CD4-positive, alpha-beta T cell treated with Interleukin-12 subunit alpha and Interleukin-12 subunit beta, for 1 hour (primary cell): ENCODE data around the gene DOLPP1.
A peak's percentile ranks its signal among the peaks of the same experiment; 100 is the strongest.

Experiments
- DNase-seq: peaks from one replicate; pipeline ENCODE4 v3.0.0-alpha.2; 2020

Gene DOLPP1

GRCh38 chr9:129068110-129068509 lies 12.8 kb upstream of the DOLPP1 start:
- DNase-seq = no peak

DNA sequence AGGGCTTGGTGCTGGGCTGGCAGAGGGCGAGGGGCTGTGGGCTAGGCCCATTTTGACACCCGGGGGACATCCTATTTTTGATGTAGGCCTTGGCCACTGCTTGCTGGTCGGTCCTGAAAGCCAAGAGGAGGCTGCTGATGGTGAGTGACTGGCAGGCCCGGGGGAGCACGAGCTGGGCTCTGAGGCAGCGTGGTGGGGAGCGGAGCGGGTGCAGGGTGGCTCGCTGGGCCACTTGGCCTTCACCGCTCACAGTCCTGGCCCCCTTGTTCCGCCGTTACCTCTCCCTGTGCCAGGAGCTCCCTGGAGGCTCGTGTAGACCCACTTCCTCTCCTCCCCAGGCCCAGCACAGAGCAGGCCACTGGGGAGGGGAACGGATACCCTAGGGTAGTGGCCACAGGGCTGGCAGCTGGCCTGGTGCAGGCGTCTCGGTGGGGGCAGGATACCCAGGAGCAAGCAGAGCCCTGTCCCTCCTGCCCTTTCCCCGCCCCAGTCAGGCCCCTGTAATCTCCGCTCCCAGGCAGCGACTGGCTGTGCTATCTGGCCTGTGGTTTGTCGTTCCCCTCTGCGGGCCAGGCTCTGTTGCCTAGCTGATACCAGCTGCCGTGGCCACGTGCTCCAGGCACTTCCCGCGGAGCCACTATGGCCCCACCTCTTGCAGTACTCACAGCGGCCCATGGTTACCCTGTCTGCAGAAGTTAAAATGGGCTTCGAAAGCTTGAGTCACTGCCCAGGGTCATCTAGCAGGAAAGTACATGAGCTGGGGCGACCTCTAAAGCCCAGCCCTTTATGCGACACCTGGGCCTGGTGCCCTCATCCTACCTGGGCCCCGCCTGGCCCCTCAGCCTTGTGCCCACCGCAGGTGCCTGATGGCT lies 11.7 kb upstream of the DOLPP1 start:
- peak; percentile 62 for DNase-seq

DNA sequence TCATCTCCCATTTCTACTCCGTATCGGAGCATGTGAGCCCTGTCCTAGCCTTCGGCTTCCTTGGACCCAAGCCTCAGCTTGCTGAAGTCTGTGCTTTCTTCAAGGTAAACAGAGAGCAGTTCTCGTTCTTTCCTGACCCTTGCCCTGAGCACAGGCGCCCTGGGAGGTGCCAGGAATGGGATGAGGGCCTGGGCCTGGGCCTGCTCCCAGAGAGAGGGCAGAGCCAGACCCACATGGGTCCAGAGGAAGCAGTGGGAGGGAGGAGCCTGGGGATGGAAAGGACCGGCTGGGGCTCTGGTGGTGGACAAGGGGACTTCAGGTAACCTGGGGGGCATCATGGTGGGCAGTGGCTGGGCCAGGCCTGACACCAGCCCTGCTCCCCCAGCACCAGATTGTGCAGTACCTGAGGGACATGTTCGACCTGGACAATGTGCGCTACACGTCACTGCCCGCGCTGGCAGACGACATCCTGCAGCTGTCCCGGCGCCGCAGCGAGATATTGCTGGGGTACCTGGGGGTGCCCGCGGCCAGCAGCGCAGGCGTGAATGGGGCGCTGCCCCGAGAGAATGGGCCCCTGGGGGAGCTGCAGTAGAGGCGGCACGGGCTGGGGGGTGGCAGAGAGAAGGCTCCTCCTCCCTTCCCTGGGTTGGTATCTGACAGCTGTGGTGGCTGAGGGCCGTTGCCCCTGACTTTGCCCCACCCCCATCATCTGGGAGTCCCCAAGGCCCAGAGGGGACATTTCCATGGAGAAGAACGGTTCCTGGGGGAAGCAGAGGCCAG lies 10.9 kb upstream of the DOLPP1 start:
- no peak for DNase-seq

DNA sequence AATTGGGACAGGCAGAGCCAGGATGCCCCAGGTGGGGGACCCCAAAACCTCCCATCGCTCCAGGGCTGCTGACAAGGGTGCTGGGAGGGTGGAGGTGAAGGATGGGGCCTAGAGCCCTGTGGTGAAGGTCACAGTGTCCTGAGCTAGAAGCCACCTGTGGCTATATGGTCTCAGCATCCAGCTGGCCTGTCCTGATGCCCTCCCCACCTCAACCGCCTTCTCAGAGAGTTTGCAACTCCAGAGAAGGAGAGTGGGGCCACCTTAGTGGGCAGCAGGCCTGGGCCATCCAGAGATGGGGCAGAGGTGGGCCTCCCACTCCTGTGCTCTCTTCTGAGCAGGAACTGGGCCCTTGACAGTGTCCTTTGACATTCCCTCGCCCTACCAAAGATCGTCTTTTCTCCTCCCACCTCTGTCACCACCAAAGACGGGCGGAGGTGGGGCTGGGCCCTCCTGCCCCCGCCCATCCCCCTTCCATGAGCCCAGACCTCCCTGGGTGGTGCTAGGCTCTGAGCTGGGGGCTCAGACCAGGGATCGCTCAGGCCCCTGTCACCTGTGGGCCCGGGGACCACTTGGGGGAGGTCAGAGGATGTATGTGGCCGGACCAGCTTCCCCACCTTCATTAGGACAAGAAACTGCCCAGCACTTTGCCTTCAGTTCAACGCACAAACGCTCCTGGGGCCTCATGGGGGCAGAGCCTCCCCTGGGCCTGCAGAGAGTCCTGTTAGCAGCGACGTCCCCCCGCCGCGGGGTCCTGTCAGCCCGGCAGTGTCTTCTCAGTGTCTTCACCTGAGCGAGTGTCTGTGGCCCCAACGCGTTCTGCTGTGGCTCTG lies 10.0 kb upstream of the DOLPP1 start:
- no peak for DNase-seq

- DNase-seq = no peak
Measured at GRCh38 chr9:129071526-129072126, 9.3 kb upstream of the DOLPP1 start.

DNA sequence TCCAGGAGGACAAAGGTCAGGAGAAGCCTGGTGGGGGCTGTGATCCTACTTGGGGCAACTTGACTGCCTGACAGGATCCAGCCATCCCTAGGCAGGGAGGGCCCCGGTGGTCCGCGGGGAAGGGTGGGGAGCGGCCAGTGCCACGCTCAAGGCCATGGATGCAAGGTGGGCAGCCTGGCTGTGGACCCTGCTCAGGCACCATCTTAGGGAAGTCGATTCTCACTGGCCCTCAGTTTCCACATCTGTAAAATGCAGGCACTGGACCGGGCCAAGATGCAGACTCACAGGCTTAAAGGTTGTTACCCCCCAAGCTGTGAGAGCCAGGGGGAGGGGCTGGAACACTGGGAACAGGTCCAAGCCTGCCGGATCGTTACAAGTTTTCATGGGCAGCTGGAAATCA lies 8.7 kb upstream of the DOLPP1 start:
- no peak for DNase-seq

DNA sequence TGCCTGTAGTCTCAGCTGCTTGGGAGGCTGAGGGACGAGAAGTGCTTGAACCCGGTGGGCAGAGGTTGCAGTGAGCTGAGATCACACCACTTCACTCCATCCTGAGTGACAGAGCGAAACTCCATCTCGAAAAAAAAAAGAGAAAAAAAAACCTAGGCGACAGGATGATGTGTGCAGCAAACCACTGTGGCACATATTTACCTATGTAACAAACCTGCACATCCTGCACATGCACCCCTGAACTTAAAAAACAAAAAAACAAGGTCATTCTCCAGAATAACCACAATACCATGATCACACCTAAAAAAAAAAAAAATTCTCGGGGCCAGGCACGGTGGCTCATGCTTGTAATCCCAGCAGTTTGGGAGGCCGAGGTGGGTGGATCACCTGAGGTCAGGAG lies 7.5 kb upstream of the DOLPP1 start:
- peak; percentile 12 for DNase-seq

- no peak for DNase-seq
Measured at GRCh38 chr9:129074106-129074505, 6.8 kb upstream of the DOLPP1 start.

GRCh38 chr9:129075996-129076639 lies 4.8 kb upstream of the DOLPP1 start:
- no peak for DNase-seq

DNA sequence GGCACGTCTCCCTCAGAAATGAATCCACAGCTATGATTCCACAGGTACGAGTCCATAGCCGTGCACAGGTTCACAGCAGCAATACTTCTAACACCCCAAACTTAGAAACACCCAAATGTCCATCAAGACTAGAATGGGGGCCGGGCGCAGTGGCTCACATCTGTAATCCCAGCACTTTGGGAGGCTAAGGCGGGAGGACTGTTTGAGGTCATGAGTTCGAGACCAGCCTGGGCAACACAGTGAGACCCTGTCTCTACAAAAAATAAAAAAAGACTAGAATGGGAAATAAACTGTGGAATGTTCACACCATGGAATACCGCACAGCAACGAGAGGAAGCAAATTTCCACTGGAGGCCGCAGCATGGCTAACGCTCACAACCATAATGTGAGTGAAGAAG lies 4.3 kb upstream of the DOLPP1 start:
- no peak for DNase-seq

DNA sequence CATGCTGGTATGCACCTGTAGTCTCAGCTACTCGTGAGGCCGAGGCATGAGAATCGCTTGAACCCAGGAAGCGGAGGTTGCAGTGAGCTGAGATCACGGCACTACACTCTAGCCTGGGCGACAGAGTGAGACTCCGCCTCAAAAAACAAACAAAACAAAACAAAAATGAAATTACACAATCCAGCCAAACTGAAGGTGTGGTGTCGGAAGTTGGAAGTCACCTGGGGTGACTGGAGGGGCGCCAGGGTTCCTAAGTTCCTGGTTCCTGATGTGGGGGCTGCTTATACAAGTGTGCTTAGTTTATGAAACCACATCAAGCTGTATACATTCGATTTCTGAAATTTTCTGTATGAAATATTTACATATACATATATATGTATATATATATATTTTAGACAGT lies 3.7 kb upstream of the DOLPP1 start:
- no peak for DNase-seq

DNA sequence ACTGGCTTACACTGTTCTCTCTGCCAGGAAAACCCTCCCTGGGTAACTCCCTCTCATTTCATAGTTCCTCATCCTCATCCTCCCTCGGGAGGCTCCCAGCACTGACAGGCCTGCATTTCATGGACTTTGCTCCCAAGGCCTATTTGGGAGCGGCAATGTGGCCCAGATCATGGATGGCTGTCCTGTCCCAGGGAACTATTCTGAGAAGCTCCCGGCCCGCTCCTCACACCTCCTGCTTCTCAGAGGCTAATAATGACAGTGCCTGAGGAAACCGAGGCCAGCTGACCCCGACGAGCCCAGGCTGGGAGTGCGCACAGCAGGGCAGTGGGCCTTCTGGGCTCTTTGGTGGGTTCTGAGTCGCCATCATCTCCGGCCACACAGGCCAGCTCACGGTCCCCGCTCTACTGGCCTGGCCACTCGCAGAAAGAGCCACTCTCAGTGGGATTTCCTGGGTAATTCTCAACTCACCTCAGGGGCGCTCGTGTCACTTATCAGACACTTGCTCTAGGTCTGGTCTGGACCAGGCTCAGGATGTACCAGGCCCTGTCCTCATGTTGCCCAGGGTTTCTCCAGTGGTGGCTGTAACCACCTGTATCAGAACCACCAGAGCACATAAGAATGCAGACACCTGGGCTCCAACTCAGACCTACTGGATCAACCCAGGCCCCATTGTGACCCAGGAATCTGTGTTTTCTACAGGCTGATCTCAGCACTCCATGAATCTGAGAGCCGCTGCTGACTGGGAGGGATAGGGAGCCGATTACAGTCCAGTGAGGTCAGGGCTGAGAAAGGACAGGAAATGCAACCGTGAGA lies 2.0 kb upstream of the DOLPP1 start:
- no peak for DNase-seq

GRCh38 chr9:129079829-129080228 lies 1.1 kb upstream of the DOLPP1 start:
- DNase-seq = no peak

DNA sequence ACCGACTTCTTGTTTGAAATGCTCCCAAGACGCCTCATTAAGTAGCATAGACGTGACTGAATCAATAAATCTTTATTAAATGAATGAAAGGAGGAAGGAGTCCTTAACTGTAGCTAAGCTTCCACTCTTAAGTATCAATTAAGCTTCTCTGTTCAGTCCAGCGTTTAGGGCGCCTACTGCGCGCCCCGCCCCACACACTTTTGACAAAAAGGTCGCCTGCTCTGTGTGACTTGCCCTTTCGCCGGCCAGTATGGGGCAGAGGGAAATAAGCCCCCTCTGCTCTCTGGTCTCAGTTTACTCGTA lies 662 bp upstream of the DOLPP1 start:
- DNase-seq = no peak

DNA sequence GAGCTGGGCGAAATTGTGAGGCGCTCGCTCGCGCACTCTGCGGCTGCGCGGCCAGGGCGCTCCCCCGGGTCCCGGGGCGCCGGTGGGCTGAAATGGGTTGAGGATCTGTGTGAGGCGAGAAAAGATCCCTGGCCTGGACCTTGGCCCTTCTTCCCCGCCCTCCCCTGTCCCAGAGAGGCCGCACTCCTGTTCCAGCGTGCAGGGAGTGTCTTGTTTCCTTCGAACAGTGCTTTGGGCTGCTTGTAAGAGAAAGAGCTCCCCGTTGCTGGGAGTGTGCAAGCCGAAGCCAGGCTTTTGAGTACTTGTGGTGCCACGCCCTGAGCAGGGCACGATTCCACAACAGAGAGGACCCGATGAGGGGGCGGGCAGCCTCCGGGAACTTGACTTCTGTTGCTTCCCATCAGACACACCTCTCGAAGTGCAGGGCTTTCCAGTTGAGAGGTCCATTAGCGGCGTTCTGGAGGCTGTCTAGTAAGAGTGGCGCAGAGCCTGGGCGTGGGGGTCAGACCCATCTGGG lies 535 bp downstream of the DOLPP1 start:
- DNase-seq = no peak

- DNase-seq = no peak
Measured at GRCh38 chr9:129084087-129084486, 3.2 kb downstream of the DOLPP1 start.

GRCh38 chr9:129089246-129089645 lies 8.3 kb downstream of the DOLPP1 start:
- no peak for DNase-seq

GRCh38 chr9:129093602-129094386 lies 12.9 kb downstream of the DOLPP1 start:
- no peak for DNase-seq

GRCh38 chr9:129094387-129095169 lies 13.7 kb downstream of the DOLPP1 start:
- no peak for DNase-seq

- DNase-seq = no peak
Measured at GRCh38 chr9:129095170-129095667, 14.3 kb downstream of the DOLPP1 start.
